GM18867 (cell line): ENCODE data around the gene FBXL16.

Experiments used
- ATAC-seq: cut with Tn5 transposase; IDR thresholded peaks from one replicate; pipeline ENCODE4 v1.9.1; 2021; ENCODE audit warnings: mild to moderate bottlenecking, moderate library complexity; ENCODE audit not compliant: unreplicated experiment

FBXL16 gene

DNA sequence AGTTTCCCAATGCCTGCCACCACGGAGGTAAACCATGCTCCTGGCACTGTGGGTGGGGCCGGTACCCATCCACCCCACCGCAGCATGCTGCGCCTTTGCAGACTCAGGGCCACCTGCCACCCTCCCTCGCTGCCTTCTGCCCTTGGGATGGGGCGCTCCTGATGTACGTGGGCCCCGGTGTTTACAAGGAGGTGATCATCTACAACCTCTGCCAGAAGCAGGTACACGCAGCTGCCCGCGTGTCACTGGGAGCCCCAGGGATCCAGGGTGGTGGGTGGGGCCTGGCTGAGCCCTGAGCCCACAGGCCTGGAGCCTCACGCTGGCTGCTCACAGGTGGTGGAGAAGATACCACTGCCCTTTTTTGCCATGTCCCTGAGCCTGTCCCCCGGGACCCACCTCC is 39.0 kb downstream of the FBXL16 start:
- no peak for ATAC-seq

DNA sequence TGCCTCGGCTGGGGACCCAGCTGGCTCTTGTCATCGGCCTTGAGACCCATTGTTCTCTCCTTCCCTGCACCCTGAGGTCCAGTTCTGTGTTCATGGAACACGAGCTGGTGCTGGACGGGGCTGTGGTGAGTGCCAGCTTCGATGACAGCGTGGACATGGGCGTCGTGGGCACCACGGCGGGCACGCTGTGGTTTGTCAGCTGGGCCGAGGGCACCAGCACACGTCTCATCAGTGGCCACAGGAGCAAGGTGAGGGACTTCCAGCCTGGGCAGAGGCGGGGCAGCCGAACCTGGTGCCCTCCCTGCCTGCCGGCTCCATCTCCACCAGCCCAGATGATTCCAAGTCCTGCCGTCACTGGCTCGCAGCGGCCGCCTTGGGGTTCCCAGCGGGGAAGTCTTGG is 43.0 kb downstream of the FBXL16 start:
- ATAC-seq: no peak

- ATAC-seq: no peak
These were observed 43.5 kb downstream of the FBXL16 start for GRCh38 chr16:662095-662494.

DNA sequence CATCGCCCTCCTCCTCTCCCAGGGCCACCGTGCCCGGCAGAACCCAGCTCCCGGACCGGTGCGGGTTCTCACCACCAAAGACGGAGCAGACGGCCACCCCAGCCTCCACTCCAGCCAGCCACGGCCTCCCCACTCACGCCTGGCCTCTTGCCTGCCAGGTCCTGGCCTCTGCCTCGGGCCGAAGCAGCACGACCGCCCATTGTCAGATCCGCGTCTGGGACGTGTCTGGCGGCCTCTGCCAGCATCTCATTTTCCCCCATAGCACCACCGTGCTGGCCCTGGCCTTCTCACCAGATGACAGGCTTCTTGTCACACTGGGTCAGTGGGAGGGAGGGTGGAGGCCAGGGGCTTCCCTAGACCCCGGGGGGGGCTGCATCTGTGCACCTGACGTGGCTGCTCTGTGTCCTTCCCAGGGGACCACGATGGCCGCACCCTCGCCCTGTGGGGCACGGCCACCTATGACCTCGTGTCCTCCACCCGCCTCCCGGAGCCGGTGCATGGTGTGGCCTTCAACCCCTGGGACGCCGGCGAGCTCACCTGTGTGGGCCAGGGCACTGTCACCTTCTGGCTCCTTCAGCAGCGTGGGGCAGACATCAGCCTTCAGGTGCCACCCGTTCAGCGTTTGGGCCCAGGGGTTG is 44.3 kb downstream of the FBXL16 start:
- peak; percentile 13 for ATAC-seq

DNA sequence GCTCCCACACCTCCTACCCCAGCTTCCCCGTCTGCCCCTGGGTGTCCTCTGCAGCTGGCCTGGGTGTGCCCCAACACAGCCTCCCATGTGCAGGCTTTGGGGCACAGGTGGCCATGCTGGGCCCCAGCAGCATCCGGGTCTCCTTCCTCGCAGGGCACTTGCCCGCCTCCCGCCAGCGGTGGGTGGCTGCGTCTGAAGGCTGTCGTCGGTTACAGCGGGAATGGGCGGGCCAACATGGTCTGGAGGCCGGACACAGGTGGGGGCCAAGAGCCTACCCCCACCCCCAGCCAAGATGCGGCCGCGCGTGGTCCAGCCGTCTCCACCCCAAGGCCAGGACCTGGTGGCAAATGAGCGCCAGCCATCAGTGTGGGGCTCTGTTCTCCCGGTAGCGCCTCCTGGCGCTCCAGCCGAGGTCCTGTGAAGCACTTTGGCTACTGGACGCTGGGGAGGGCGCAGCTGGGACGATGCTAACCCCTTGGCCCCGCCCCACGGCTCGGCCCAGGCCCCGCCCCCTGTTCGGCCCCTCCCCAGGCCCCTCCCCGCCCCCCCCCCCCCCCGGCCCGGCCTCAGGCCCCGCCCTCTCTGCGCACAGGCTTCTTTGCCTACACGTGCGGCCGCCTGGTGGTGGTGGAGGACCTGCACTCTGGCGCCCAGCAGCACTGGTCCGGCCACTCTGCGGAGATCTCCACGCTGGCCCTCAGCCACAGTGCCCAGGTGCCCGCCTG is 45.0 kb downstream of the FBXL16 start:
- ATAC-seq: peak; percentile 42

GRCh38 chr16:660132-660458 is 45.5 kb downstream of the FBXL16 start:
- no peak for ATAC-seq

DNA sequence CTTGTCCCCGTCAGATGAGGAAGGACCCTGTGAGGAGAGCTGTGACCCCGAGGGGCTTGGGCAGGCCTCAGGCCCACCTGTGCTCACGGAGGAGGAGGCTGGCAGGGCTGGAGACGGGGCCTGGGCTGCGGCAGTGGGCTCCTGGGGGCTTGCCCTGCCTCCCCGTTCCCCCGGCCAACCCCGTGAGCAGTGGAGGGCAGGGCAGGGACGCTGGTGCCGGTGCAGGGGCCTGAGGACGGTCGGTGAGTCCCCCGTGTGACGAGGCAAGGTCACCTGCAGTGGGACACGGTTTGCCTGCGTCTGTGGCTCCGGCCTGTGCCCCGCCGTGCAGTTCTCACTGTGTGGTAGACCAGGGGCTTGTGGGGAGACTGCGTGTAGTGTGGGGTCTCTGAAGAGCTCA is 46.0 kb downstream of the FBXL16 start:
- no peak for ATAC-seq

- ATAC-seq: no peak
These were observed 46.7 kb downstream of the FBXL16 start for GRCh38 chr16:658679-659571.

DNA sequence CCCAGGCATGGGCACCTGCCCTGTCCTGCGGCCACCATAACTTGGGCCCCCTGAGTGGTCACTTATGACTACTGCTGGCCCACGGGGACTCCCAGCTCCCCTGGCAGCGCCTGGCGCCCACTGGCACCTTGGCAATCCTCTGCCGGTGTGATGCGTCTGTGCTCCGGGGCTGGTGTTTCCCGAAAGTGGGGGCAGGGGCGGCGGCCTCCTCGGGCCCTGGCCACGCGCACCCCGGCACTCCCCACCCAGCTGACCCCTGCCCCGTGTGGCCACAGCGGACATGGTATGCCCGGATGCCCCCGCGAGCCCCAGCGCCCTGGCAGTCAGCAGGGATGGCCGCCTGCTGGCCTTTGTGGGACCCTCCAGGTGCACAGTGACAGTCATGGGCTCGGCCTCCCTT is 48.1 kb downstream of the FBXL16 start:
- ATAC-seq: no peak

DNA sequence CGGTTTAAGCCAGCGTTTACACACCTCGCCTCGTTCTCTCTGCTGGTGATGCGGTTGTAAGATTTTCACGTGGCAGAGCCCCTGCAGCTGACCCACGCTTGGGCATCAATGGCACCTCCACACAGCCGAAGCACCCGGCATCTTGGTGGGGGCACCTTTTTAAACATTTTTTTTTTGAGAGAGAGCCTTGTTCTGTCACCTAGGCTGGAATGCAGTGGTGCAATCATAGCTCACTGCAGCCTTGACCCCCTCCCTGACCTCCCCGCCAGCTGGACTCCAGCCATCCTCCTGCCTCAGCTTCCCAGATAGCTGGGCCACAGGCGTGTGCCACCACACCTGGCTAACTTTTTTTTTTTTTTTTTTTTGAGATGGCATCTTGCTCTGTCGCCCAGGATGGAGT is 51.6 kb downstream of the FBXL16 start:
- ATAC-seq: no peak

- ATAC-seq: no peak
These were observed 52.9 kb downstream of the FBXL16 start for GRCh38 chr16:652454-653305.

GRCh38 chr16:651844-652243 is 53.8 kb downstream of the FBXL16 start:
- ATAC-seq: no peak

DNA sequence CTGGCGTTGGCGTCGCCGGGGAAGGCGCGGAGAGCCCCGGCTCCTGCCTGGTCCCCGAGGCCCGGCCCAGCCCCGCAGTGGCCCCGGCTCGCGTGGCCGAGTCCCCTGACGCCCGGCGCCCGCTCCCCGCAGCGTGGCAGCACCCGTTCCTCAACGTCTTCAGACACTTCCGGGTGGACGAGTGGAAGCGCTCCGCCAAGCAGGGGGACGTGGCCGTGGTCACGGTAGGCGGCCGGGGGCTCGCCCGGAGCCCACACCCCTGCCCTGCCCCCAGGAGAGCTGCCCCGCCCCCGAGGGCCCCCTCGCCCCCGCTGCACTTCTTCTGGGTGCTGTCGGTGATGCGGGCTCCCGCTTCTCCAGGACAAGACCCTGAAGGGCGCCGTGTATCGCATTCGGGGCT is 56.0 kb downstream of the FBXL16 start:
- no peak for ATAC-seq

DNA sequence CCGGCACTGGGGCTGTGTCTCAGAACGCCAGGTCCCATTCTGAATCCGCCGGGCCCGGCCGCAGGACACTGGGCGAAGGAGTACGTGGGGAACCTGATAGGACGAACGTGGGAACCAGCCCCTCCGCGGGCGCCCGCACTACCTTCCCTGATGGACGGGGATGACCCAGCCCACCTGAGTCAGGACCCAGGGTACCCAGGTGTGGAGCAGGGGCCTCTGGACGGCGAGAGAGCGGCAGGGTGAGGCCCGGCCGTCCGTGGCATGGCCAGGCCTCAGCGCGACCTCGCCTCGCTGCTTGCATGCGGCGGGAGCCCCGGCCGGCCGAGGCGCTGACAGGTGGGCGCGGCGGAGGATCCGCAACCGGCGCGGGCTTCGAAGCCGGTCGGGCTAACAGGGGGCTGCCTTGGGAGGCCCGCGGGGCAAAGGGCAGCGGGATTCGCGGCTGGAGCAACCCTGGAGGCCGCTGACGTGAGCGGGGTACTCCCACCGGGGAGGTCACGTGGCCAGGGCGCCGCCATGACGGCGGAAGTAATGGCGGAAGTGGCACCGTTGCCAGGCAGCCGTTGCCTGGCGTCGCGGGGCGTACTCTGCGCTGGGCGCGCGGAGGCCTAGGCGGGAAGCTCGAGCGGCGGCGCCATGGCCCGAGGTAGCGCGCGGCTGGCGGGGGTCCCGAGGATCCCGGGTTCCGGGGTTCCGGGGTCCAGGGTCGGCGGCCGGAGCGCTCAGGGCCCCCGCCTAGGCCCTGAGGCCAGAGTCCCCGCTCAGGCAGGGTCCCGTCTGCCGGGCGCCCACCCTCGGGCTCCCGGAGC is 56.6 kb downstream of the FBXL16 start, which contains the start of gene WDR90:
WDR90 (plus strand) TSS at position 585 of the 809 bp plus-strand sequence; CDS start at position 637, 52 bp downstream.
- ATAC-seq: peak; percentile 73

DNA sequence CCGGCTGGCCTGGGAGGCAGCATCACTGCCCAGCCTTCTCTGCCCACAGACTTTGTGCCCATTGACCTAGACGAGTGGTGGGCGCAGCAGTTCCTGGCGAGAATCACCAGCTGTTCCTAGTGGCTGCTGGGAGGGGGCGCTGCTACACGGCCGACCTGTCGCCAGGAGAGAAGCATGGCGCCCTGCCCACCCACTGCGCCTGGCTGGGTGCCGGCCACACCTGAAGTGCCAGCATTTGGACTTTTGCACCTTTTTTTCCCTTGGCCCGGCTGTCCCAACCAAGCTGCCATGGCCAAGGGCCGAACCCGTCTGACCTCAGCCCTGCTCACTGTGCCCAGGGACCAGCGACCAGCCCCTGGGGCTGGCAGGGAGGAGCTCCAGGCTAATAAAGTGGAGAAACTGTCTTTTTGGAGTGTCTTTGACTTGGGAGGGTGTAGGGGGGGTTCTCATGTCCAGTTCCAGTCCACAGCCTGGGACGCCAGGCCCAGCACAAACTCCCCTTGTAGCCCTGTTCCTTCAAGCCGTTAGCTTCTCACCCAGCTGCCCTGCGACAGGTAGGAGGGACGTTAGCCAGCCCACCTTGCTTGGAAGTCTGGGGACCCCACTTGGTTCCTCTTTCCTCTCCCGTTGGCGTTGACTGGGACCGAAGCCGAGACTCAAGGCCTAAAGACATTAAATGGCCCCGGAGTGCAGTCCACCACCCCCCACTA is 57.4 kb downstream of the FBXL16 start:
- ATAC-seq: no peak

DNA sequence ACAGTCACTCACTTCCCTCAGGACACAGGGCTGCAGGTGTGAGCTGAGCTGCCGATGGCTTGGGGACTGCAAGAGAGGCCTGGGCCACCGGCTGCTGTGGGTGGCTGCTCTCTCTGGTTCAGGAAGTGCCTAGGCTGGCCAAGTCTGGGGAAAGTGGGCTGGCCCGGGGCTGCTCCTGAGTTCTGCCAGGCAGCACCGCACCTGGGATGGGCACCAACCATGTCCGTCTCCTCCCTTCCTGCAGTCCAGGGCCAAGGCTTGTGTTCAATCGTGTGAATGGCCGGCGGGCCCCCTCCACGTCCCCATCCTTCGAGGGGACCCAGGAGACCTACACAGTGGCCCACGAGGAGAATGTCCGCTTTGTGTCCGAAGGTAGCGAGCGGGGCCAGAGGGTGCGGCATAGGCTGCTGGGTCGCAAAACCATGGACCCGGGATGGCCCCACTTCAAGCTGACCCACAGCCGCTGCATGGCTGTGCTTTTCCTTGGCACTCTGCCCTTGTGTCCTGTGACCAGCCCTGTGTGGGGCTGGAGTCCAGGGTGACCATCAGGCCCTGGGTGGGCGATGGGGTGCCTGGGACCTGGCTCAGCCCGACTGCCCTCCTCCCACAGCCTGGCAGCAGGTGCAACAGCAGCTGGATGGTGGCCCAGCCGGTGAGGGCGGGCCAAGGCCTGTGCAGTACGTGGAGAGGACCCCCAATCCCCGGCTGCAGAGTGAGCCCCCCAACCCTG is 58.3 kb downstream of the FBXL16 start:
- ATAC-seq: no peak

DNA sequence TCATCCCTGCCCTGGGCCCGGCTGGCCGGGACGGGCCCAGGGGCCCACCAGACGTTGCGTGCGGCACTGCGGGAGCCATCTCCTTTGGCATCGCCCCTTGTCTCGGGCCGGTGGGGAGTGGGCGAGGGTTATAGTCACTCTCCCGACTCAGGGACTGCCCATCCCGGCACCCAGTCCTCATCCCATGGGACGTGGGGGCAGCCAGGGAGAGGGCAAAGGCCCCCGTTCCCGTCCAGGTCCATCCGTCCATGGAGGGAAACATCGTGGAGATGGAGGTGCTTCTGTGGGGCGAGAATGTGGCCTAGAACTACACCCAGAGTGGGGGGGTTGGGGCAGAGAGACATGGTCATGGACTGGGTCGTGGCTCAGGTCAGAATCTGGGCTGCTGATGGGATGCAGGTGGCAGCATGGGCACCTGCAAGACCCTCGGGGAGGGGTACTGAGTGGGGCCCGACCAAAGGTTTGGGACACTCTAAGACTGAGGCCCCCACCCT is 58.9 kb downstream of the FBXL16 start:
- ATAC-seq: no peak

DNA sequence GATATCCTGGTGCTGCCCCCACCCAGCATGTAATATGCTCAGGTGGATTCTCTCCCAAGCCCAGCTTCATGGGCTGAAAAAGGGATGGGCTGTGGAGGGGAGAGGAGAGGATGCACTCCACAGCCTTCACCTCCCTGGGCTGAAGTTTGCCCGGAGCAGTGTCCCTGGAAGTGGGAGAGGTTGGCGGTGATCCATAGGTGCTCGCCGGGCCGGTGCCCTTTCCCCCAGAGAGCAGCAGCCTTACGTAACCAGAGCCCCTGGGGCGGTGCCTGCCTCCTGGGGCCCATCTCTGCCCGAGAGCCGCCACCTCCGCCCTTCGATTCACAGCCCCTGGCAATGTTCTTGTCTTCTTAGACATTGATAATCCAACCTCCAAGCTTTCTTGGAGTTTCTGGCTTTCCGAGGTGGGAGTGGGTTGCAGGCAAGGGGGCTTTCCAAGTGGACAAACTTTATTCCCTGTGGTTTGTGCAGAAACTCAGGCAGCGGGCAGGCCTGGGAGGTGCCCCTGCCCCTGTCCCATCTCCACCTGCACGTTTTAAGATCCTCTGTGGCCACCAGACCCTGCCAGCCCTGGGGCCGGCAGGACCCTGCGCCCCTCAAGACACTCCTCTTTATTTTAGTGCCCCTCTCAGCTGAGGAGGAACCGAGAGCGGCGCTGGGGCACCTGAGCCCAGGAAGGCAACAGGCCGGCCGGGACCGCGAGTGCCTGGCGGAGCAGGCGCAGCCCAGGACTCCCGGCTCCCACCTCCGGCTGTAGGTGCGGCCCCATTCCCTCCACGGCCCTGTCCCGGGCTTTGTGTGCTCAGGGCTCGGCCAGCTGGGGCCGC is 59.5 kb downstream of the FBXL16 start:
- ATAC-seq: no peak
